MM.1S (cell line): ENCODE data around the gene MED15.

ENCODE experiments used
- EZH2 ChIP-seq: fragments of 300-600 bp; sonication (generic); optimal IDR thresholded peaks from 2 replicates; pipeline ENCODE3; 2017; ENCODE audit warnings: low read depth, mild to moderate bottlenecking, antibody characterized with exemption, low read length, mixed read lengths
- EZH2phosphoT487 ChIP-seq: fragments of 300-600 bp; sonication (generic); IDR thresholded peaks from 2 replicates; pipeline ENCODE4 v1.6.1; 2018; ENCODE audit warnings: antibody characterized with exemption, low read length
- TF ChIP-seq, protein P1 (sequence below): fragments of 300-600 bp; sonication (generic); IDR thresholded peaks from 2 replicates; pipeline ENCODE4 v1.5.1; 2016; ENCODE audit warnings: antibody characterized with exemption, low read length, mixed read lengths

DNA sequence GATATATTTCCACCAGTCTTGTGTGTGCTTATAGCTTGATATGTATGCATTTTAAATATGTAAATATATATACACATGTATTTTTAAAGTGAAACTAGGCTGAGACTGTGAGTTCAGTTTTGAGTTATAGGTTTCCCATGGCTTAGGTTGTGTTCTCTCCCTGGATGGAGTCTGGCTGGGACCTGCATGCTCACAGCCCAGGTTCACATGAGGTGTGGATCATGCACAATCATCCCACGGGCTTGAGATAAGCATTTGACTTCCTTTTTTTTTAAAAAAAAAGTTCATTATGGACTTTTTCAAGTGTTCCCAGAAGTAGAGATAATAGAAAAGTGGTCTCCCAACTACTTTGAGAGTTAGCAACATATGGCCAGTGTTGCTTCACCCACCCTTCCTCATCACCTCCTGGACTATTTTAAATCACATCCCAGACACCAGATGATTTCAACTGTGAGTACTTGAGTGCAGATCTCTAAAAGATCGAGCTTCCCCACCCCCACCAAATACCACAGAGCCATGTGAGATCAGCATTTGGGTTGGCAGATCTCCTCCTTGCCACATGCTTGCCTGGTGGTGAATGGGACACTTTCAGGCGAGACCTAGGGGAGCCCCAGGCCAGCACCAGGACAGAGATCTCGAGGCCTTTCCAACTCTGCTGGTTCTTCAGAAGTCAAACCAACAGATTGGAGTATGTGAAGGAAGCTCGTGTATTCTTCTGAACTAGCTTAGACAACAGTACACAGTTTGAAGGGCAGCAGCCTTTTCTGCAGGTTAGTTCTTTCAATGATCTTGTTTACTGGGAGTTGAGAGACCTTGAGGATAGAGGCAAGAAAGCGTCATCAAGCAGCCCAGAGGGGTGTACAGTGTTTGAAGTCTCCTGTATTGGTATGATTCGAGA, 15.9 kb downstream of the MED15 start:
- TF ChIP-seq, protein P1, sequence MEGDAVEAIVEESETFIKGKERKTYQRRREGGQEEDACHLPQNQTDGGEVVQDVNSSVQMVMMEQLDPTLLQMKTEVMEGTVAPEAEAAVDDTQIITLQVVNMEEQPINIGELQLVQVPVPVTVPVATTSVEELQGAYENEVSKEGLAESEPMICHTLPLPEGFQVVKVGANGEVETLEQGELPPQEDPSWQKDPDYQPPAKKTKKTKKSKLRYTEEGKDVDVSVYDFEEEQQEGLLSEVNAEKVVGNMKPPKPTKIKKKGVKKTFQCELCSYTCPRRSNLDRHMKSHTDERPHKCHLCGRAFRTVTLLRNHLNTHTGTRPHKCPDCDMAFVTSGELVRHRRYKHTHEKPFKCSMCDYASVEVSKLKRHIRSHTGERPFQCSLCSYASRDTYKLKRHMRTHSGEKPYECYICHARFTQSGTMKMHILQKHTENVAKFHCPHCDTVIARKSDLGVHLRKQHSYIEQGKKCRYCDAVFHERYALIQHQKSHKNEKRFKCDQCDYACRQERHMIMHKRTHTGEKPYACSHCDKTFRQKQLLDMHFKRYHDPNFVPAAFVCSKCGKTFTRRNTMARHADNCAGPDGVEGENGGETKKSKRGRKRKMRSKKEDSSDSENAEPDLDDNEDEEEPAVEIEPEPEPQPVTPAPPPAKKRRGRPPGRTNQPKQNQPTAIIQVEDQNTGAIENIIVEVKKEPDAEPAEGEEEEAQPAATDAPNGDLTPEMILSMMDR: no peak
- no peak for TF ChIP-seq EZH2
- no peak for TF ChIP-seq EZH2phosphoT487
